GM12872 (cell line): ENCODE results near the gene FBXO10.
A peak's percentile ranks its signal among the peaks of the same experiment; 100 is the strongest.

Experiments used
- TF ChIP-seq, protein P1 (sequence below): IDR thresholded peaks from 3 replicates; pipeline ENCODE4 v1.5.1; 2011; ENCODE audit warnings: low read depth, mild to moderate bottlenecking, low read length, moderate library complexity; ENCODE audit not compliant: insufficient read depth

FBXO10 gene

DNA sequence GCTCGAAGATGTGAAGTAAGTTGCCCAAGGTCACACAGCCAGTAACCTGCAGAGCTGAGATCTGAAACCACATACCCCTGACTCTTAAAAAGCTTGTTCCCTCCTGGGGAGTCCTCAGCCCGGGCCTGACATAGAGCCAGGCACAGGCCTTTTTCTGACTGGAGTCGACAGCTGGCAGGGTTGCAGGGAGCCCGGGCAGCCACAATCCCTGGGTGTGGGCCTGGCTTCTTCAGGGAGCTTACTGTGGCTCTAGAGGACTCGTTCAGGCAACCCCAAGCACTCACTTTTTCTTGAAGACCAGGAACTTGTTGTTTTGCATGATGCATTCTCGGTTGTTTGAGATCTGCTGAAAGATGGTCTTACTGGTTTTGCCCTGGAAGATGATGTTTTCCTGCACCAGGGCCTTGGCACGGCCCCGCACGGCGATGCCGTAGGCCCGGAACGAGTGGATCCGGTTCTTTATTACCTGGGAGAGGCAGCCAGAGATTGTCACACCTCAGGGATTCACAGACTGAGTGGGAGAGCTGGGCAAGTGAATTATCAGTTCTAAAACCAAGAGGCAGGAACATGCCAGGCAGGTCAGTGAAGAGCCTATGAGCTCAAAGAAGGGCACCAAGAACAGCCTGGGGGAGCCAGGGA, 60.4 kb downstream of the FBXO10 start:
- TF ChIP-seq, protein P1, sequence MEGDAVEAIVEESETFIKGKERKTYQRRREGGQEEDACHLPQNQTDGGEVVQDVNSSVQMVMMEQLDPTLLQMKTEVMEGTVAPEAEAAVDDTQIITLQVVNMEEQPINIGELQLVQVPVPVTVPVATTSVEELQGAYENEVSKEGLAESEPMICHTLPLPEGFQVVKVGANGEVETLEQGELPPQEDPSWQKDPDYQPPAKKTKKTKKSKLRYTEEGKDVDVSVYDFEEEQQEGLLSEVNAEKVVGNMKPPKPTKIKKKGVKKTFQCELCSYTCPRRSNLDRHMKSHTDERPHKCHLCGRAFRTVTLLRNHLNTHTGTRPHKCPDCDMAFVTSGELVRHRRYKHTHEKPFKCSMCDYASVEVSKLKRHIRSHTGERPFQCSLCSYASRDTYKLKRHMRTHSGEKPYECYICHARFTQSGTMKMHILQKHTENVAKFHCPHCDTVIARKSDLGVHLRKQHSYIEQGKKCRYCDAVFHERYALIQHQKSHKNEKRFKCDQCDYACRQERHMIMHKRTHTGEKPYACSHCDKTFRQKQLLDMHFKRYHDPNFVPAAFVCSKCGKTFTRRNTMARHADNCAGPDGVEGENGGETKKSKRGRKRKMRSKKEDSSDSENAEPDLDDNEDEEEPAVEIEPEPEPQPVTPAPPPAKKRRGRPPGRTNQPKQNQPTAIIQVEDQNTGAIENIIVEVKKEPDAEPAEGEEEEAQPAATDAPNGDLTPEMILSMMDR: no peak

DNA sequence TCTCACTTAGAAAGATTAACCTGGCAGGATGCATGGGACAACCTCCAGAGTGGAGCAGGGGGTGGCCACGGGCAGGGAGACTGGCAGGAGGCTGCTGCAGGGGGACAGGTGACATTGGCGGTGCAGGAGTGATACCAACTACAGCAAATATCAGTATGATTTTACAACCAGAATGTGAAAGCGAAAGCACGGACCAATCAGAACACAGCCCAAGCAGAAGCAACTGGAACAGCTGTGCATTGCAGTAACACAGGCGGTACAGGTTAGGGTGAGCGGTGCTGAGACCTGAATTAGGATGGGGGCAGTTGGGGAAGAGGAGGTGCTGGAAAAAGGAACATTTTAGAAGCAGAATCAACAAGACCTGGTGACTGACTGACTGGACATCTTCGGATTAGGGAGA, 61.2 kb downstream of the FBXO10 start:
- TF ChIP-seq, protein P1: no peak

DNA sequence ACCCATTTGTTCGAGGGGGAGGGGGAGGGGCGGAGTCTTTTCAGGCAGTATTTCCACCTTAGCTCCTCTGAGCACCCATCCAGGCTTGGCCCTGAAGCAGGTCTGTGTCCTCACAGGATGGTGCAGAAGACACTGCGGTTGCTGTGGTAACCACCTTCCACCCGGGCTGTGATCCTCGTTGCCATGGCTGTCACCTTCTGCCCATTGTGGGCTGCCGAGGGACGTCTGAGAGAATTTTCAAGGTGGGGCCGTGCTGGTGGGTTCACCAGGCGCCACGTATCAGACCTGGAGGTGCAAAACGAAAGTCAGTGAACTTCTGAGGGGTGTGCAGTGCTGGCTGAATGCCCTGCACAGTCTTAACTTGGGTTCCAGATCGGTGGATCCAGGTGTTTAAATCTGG, 63.7 kb downstream of the FBXO10 start:
- TF ChIP-seq, protein P1: no peak

DNA sequence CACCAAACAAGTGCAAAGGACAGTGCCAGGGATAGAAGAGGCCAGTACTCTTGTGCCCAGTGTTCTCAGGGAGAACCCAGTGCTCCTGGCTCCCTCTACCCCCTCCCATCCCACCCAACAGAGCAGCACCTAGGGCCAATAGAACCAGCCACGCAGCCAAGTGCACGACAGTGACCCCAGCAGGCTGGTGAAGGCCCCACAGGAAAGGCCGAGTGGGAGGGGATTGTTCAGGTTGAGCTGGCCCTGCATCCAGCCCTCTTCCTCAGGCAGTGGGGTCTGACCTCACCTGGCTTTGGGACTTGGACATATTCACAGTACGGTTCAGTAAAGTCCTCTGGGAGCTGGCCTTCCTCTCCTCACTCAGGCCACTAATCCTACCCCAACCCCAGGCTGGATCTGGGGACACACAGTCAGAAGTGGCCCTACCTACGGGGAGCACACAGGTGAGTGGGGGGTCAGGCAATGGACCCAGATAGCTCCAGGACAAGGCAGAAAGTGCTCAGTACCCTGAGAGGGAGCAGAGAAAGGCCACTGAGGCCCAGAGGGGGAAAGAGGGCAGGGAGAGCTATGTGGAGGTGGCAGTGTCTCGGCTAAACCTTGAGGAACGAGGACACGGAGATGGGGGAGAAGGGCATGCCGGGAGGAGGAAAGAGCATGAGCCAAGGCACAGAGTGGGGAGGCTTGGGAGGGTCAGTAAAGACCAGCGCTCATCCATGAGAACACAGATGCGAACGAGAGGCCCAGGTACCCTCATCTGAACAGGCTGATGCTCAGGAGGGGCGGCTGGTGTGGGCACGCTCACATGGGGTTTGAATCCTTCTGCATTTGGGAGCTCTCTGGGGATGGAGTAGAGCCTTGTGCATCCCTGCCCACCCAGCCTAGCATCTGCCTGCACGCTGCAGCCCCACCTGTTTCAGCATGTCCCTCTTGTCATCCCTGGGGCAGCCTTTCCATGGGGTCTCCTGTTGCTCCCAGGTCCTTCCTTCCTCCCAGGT, 64.9 kb downstream of the FBXO10 start:
- TF ChIP-seq, protein P1: peak; percentile 50; the same call in 2 of the 3 replicates

DNA sequence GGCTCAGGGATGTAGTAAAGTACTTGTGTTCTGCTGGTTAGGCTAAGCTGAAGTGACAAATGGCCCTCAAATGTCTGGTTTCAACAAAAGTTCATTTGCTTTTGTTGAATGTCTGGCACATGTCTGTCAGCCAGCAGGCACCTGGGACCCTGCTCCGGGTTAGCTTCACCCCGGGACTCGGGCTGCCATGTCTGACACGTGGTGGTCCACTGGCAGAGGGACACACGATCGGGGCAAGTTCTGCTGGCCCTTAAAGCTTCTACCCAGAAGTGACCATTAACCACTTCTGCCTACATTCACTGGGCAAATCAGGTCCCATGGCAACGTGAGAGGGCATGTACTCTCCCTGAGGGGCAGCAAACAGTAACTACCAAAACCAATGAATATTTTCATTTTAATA, 66.6 kb downstream of the FBXO10 start:
- TF ChIP-seq, protein P1: no peak

DNA sequence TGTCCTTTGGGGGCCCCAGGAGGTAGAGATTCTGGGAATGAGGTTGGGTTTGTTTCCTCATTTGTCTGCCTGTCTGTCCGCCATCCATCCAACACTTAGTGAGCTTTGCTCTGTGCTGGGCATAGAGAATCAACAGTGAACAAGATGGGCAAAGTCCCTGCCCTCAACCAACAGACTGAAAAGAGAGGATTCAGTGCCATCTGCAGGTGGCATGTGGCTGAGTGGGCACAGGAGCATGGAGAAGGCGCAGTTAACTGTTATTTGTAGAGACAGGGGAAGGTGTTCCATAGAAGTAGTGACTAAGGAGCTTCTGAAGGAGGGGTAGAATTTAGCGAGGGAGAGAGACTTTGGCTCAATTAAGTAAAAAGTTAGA, 67.4 kb downstream of the FBXO10 start:
- TF ChIP-seq, protein P1: no peak

DNA sequence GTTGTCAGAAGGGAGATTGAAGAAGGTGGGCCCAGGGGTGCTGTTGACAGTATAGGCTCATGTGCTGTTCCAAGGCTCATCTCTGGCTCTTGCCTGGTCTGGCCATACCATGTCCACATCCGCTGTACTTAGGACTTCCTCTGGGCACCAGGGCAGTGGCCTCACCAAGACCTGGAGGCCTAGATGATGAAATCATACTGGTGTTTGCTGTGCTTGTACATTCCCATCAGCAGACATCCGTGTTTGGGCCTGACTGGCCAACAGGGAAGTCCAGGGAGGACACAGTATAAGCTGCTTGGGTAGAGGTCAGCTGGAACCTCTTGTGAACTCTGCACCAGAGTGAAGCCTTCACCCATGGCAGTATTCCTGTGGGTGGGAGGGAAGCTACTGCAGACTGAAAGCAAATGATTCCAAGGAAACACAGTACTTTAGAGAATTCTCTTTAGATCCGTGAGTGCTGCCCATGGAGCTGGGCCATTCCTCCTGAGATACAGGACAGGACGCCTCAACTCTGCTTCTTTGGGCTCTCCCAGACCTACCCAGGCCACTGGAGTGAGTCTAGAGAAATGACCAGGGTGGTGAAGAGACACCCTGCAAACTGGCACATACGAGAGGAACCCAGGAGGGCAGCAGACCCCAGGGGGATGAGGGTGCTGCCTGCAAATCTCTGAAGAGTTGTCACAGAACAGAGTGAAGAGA, 67.9 kb downstream of the FBXO10 start:
- TF ChIP-seq, protein P1: no peak
